HFFc6 (cell line): ENCODE data around the gene UBE2I. TPM values are rescaled to one million over a fixed set of nuclear protein-coding genes. Genes with fewer than 3 reads are reported as not detected.
A peak's percentile ranks its signal among the peaks of the same experiment; 100 is the strongest.

Source experiments
- DNase-seq: peaks from one replicate; pipeline ENCODE4 v3.0.0-alpha.2; 2018
- H3K27ac Mint-ChIP-seq: 2 replicates; pipeline ENCODE4 v1.8.0; 2020; ENCODE audit warnings: mild to moderate bottlenecking, mixed read lengths
- H3K27me3 Mint-ChIP-seq: 2 replicates; pipeline ENCODE4 v1.8.0; 2021; ENCODE audit warnings: mild to moderate bottlenecking, moderate library complexity, mixed read lengths; ENCODE audit not compliant: insufficient read depth
- H3K36me3 Mint-ChIP-seq: 2 replicates; pipeline ENCODE4 v1.8.0; 2021; ENCODE audit warnings: low read depth, mixed read lengths
- H3K4me1 Mint-ChIP-seq: 2 replicates; pipeline ENCODE4 v1.8.0; 2020; ENCODE audit warnings: low read depth, mixed read lengths
- H3K4me3 Mint-ChIP-seq: 2 replicates; pipeline ENCODE4 v1.8.0; 2020; ENCODE audit warnings: mild to moderate bottlenecking, moderate library complexity, mixed read lengths
- H3K9me3 Mint-ChIP-seq: 2 replicates; pipeline ENCODE4 v1.8.0; 2020; ENCODE audit warnings: mild to moderate bottlenecking, mixed read lengths
- CTCF ChIP-seq: fragments of 200-600 bp; sonication (generic); IDR thresholded peaks from 2 replicates; pipeline ENCODE4 v1.5.0; 2021; ENCODE audit warnings: antibody characterized with exemption, mild to moderate bottlenecking
- total RNA-seq, 6 experiments: library from RNA; stranded (reverse); fragmentation: NEBNext Ultra II Directional; extraction: Animal tissue kit (Norgen Biotek cat#: 25700); gene quantifications; 2 replicates in 1 of 6; 3 replicates in 5 of 6; pipeline ENCODE4 v1.2.3, GENCODE V29; 2021

Gene UBE2I
- total RNA-seq, 6 experiments from 2014 or later, result 116 to 147 (median 138) TPM

- H3K9me3 Mint-ChIP-seq, result no peaks in the 10 kb centered on the region
- no peaks in the 10 kb centered on the region for H3K36me3 Mint-ChIP-seq
- DNase-seq, result no peak
- TF ChIP-seq CTCF, result no peak
- no peak overlapping the region for H3K4me3 Mint-ChIP-seq
- H3K4me1 Mint-ChIP-seq, result no peaks in the 10 kb centered on the region; the same call in 1 of the 2 replicates
- H3K27ac Mint-ChIP-seq, result no peak overlapping the region
- H3K27me3 Mint-ChIP-seq, result peaks cover 31% of the 10 kb centered on the region
Observed at GRCh38 chr16:1283996-1284616, 25.3 kb upstream of the UBE2I start.

- H3K4me1 Mint-ChIP-seq, result no peaks in the 10 kb centered on the region; the same call in 1 of the 2 replicates
- H3K27ac Mint-ChIP-seq, result no peak overlapping the region
- peaks cover 44% of the 10 kb centered on the region for H3K27me3 Mint-ChIP-seq
- no peak overlapping the region for H3K4me3 Mint-ChIP-seq
- TF ChIP-seq CTCF, result peak; percentile 23; the same call in 1 of the 2 replicates
- H3K36me3 Mint-ChIP-seq, result no peaks in the 10 kb centered on the region
- DNase-seq, result no peak
- no peaks in the 10 kb centered on the region for H3K9me3 Mint-ChIP-seq
Observed at GRCh38 chr16:1285669-1286512, 23.5 kb upstream of the UBE2I start.

- no peak for DNase-seq
- no peaks in the 10 kb centered on the region for H3K9me3 Mint-ChIP-seq
- peaks cover 52% of the 10 kb centered on the region for H3K27me3 Mint-ChIP-seq
- no peak for TF ChIP-seq CTCF
- H3K4me3 Mint-ChIP-seq, result no peak overlapping the region
- H3K4me1 Mint-ChIP-seq, result no peaks in the 10 kb centered on the region; the same call in 1 of the 2 replicates
- no peaks in the 10 kb centered on the region for H3K36me3 Mint-ChIP-seq
- H3K27ac Mint-ChIP-seq, result no peak overlapping the region
Observed at GRCh38 chr16:1286513-1287094, 22.8 kb upstream of the UBE2I start.

- no peak for TF ChIP-seq CTCF
- peaks cover 57% of the 10 kb centered on the region for H3K27me3 Mint-ChIP-seq
- no peak for DNase-seq
- H3K4me3 Mint-ChIP-seq, result no peak overlapping the region
- no peaks in the 10 kb centered on the region; the same call in 1 of the 2 replicates for H3K4me1 Mint-ChIP-seq
- no peaks in the 10 kb centered on the region for H3K36me3 Mint-ChIP-seq
- no peaks in the 10 kb centered on the region for H3K9me3 Mint-ChIP-seq
- no peak overlapping the region for H3K27ac Mint-ChIP-seq
Observed at GRCh38 chr16:1287982-1288670, 21.3 kb upstream of the UBE2I start.

GRCh38 chr16:1288813-1289476 is 20.5 kb upstream of the UBE2I start:
- H3K27me3 Mint-ChIP-seq, result peaks cover 54% of the 10 kb centered on the region
- no peak overlapping the region for H3K27ac Mint-ChIP-seq
- peaks cover 2% of the 10 kb centered on the region; the same call in 1 of the 2 replicates for H3K4me1 Mint-ChIP-seq
- H3K9me3 Mint-ChIP-seq, result no peaks in the 10 kb centered on the region
- TF ChIP-seq CTCF, result no peak
- H3K36me3 Mint-ChIP-seq, result no peaks in the 10 kb centered on the region
- H3K4me3 Mint-ChIP-seq, result no peak overlapping the region
- no peak for DNase-seq
